Motor neuron (in vitro differentiated cells): ENCODE measurements around the gene SYCP3. TPM values are rescaled to one million over a fixed set of nuclear protein-coding genes. Genes with fewer than 3 reads are reported as not detected.

Experiments used
- ATAC-seq, 8 experiments: fragments of 200-7000 bp; cut with Tn5 transposase; replicated peaks in 6 of 8; 2 replicates each; pipeline ENCODE4 v1.8.0; 2021; ENCODE audit warnings: mild to moderate bottlenecking in 8 of 8, moderate library complexity in 8 of 8
- H3K27ac ChIP-seq, 2 donors: fragments of 250-450 bp; sonication (Bioruptor Pico); 2 replicates each; pipeline ENCODE4 v1.9.0; 2021; ENCODE audit warnings: antibody characterized with exemption in 2 of 2, mild to moderate bottlenecking in 2 of 2, moderate library complexity in 1 of 2
- H3K4me1 ChIP-seq, 2 donors: fragments of 250-450 bp; sonication (Bioruptor Pico); replicated peaks in 1 of 2; 2 replicates each; pipeline ENCODE4 v1.6.1; 2021; ENCODE audit warnings: antibody characterized with exemption in 2 of 2, mild to moderate bottlenecking in 2 of 2, moderate library complexity in 1 of 2
- H3K4me3 ChIP-seq, 5 donors: fragments of 250-450 bp; sonication (Bioruptor Pico); 2 replicates each; pipeline ENCODE4 v1.9.0; 2021; ENCODE audit warnings: antibody characterized with exemption in 5 of 5, mild to moderate bottlenecking in 5 of 5, moderate library complexity in 4 of 5
- WGBS, 10 experiments: fragments of 450-650 bp; shearing (Covaris generic); methylation state at CpG; one replicate each; pipeline ENCODE4 v1.0.0; 2022; 5-methylcytosine and 5-hydroxymethylcytosine counted together
- in situ Hi-C, 9 experiments: fragments of 400-800 bp; cut with MboI; loops; one replicate each; pipeline ENCODE4 v1.15.0; 2021; ENCODE audit warnings: low sequenced_read_pairs in 9 of 9, low pct_unique_long_range_greater_than_20kb in 2 of 9; ENCODE audit not compliant: unreplicated experiment in 9 of 9
- total RNA-seq, 8 experiments: library from RNA; unstranded; fragments of 300-600 nt; gene quantifications; 2 replicates each; pipeline versions ENCODE4 v1.2.3 to v1.2.4, GENCODE V29; 2022

The SYCP3 gene
- total RNA-seq, 8 experiments from 2014 or later = 0.60 to 15.7 (median 0.83) TPM

- Histone ChIP-seq H3K4me1 (no peaks in the 10 kb centered on the region), H3K27ac (no peak overlapping the region), H3K4me3 (no peak overlapping the region)
- ATAC-seq = no peak
- in situ Hi-C loops = loop anchor here in 1 of 9 experiments (25.0 kb wide), 1 partner anchor 318 kb away; the partner anchor contains the start of gene ARL1
These were observed 9.4 kb downstream of the SYCP3 start for GRCh38 chr12:101729842-101730241.

- Histone ChIP-seq H3K4me1 (no peaks in the 10 kb centered on the region), H3K4me3 (no peak overlapping the region), H3K27ac (no peak overlapping the region)
- in situ Hi-C loops = loop anchor here in 1 of 9 experiments (25.0 kb wide), 1 partner anchor 315 kb away; the partner anchor contains the start of gene ARL1
- no peak for ATAC-seq
These were observed 12.2 kb downstream of the SYCP3 start for GRCh38 chr12:101727098-101727497.

GRCh38 chr12:101722392-101722791 lies 16.9 kb downstream of the SYCP3 start:
- peak in 3 of 8 experiments; percentile 53 to 76 (median 56) for ATAC-seq
- WGBS, 10 experiments = 11 to 100% (median 80%) methylated on average over 2 to 4 of the region's 4 CpGs
- in situ Hi-C loops = no loop called here

GRCh38 chr12:101720118-101720517 lies 19.1 kb downstream of the SYCP3 start:
- Histone ChIP-seq H3K4me3 (no peak overlapping the region), H3K4me1 (no peaks in the 10 kb centered on the region), H3K27ac (no peak overlapping the region)
- ATAC-seq = no peak
- in situ Hi-C loops = no loop called here

More at GRCh38 chr12:101722392-101722791, 16.9 kb downstream of the SYCP3 start:
- Histone ChIP-seq H3K4me3 (no peak overlapping the region), H3K4me1 (no peaks in the 10 kb centered on the region), H3K27ac (no peak overlapping the region)

GRCh38 chr12:101719566-101719965 lies 19.7 kb downstream of the SYCP3 start:
- Histone ChIP-seq H3K4me1 (no peaks in the 10 kb centered on the region), H3K4me3 (no peak overlapping the region), H3K27ac (no peak overlapping the region)
- no peak for ATAC-seq
- in situ Hi-C loops = no loop called here

GRCh38 chr12:101714877-101715444 lies 24.3 kb downstream of the SYCP3 start:
- H3K27ac ChIP-seq = no peak overlapping the region
- WGBS, 10 experiments = 72 to 100% (median 88%) methylated on average over 1 to 3 of the region's 3 CpGs; no CpG with 5 or more reads in 1 of the 10 experiments

GRCh38 chr12:101713930-101714329 lies 25.3 kb downstream of the SYCP3 start:
- 79 to 100% (median 87%) methylated on average over 1 to 2 of the region's 2 CpGs; no CpG with 5 or more reads in 2 of the 10 experiments for WGBS, 10 experiments
- in situ Hi-C loops = no loop called here
- peaks cover 0 to 8% of the 10 kb centered on the region in 2 donors for H3K4me1 ChIP-seq
- no peak overlapping the region for H3K27ac ChIP-seq
- no peak for ATAC-seq
- H3K4me3 ChIP-seq = no peak overlapping the region

More at GRCh38 chr12:101714877-101715444, 24.3 kb downstream of the SYCP3 start:
- no peak for ATAC-seq
- Histone ChIP-seq H3K4me1 (peaks cover 0 to 8% of the 10 kb centered on the region in 2 donors), H3K4me3 (no peak overlapping the region)
- in situ Hi-C loops = no loop called here

GRCh38 chr12:101713059-101713682 lies 26.1 kb downstream of the SYCP3 start:
- Histone ChIP-seq H3K27ac (peak overlapping the region; percentile 36 to 41), H3K4me1 (peaks cover 0 to 8% of the 10 kb centered on the region in 2 donors), H3K4me3 (peak overlapping the region in 3 of 5 donors; percentile 4 to 18 (median 15))
- ATAC-seq = peak; percentile 30 to 93 (median 66)
- WGBS, 10 experiments = 0 to 83% (median 20%) methylated on average over 1 to 5 of the region's 5 CpGs; no CpG with 5 or more reads in 5 of the 10 experiments
- in situ Hi-C loops = no loop called here

- ATAC-seq = no peak
- 60 to 100% (median 100%) methylated on average over 1 to 4 of the region's 4 CpGs; no CpG with 5 or more reads in 3 of the 10 experiments for WGBS, 10 experiments
- Histone ChIP-seq H3K27ac (no peak overlapping the region), H3K4me3 (no peak overlapping the region), H3K4me1 (peaks cover 0 to 8% of the 10 kb centered on the region in 2 donors)
- in situ Hi-C loops = no loop called here
These were observed 29.0 kb downstream of the SYCP3 start for GRCh38 chr12:101710288-101710687.

- no peak for ATAC-seq
- H3K4me3 ChIP-seq = no peak overlapping the region
- in situ Hi-C loops = no loop called here
- no peak overlapping the region for H3K27ac ChIP-seq
- peaks cover 0 to 4% of the 10 kb centered on the region in 2 donors for H3K4me1 ChIP-seq
These were observed 32.0 kb downstream of the SYCP3 start for GRCh38 chr12:101707131-101707782.

GRCh38 chr12:101706403-101706802 lies 32.9 kb downstream of the SYCP3 start:
- no peak overlapping the region for H3K4me3 ChIP-seq
- no peak overlapping the region for H3K27ac ChIP-seq
- peaks cover 0 to 4% of the 10 kb centered on the region in 2 donors for H3K4me1 ChIP-seq
- no peak for ATAC-seq
- WGBS, 10 experiments = 67 to 100% (median 100%) methylated on average over 1 of the region's 1 CpG; no CpG with 5 or more reads in 1 of the 10 experiments
- in situ Hi-C loops = no loop called here

GRCh38 chr12:101703487-101703886 lies 35.8 kb downstream of the SYCP3 start:
- WGBS, 10 experiments = 63 to 100% (median 85%) methylated on average over 1 to 3 of the region's 3 CpGs; no CpG with 5 or more reads in 1 of the 10 experiments
- in situ Hi-C loops = no loop called here
- Histone ChIP-seq H3K4me1 (peaks cover 17 to 20% of the 10 kb centered on the region in 2 donors), H3K4me3 (no peak overlapping the region), H3K27ac (no peak overlapping the region)
- ATAC-seq = no peak

GRCh38 chr12:101700299-101700820 lies 38.9 kb downstream of the SYCP3 start:
- no peak overlapping the region for H3K4me3 ChIP-seq
- H3K27ac ChIP-seq = no peak overlapping the region
- no peak for ATAC-seq
- in situ Hi-C loops = no loop called here
- WGBS, 10 experiments = 53 to 100% (median 79%) methylated on average over 1 to 2 of the region's 2 CpGs; no CpG with 5 or more reads in 2 of the 10 experiments
- peaks cover 27 to 29% of the 10 kb centered on the region in 2 donors for H3K4me1 ChIP-seq
